ENCODE measurements around the gene LGR4.

The LGR4 gene

DNA sequence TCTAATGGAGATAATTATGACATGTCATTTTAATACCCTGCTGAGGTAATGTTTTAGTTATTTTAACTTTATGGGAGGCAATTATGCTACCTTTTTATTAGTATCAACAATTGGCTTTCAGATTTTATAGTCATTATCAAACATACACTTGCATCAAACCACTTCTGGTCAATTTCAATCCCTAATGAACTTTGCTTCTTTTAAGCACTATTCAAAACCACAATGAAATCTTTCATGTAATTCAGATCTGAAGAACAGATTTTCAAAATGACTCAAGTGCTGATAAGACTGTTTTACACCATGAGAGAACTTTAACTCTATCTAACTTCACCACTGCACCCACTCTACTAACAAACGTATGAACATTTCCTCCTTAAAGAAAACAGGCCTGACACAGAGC, 83.7 kb downstream of the LGR4 start:
- H3K4me3 ChIP-seq (ENCODE audit: low read depth, low read length): no peak overlapping the region
- H3K36me3 ChIP-seq: no peaks in the 10 kb centered on the region
- DNase-seq: no peak
- H3K4me1 ChIP-seq: no peaks in the 10 kb centered on the region; the same call in 1 of the 2 replicates
- no peaks in the 10 kb centered on the region for H3K9me3 ChIP-seq
- H3K27me3 ChIP-seq: no peaks in the 10 kb centered on the region
- TF ChIP-seq, protein P1, sequence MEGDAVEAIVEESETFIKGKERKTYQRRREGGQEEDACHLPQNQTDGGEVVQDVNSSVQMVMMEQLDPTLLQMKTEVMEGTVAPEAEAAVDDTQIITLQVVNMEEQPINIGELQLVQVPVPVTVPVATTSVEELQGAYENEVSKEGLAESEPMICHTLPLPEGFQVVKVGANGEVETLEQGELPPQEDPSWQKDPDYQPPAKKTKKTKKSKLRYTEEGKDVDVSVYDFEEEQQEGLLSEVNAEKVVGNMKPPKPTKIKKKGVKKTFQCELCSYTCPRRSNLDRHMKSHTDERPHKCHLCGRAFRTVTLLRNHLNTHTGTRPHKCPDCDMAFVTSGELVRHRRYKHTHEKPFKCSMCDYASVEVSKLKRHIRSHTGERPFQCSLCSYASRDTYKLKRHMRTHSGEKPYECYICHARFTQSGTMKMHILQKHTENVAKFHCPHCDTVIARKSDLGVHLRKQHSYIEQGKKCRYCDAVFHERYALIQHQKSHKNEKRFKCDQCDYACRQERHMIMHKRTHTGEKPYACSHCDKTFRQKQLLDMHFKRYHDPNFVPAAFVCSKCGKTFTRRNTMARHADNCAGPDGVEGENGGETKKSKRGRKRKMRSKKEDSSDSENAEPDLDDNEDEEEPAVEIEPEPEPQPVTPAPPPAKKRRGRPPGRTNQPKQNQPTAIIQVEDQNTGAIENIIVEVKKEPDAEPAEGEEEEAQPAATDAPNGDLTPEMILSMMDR (IDR thresholded peaks at IDR 0.05; ENCODE audit: low read depth, low read length): no peak

DNA sequence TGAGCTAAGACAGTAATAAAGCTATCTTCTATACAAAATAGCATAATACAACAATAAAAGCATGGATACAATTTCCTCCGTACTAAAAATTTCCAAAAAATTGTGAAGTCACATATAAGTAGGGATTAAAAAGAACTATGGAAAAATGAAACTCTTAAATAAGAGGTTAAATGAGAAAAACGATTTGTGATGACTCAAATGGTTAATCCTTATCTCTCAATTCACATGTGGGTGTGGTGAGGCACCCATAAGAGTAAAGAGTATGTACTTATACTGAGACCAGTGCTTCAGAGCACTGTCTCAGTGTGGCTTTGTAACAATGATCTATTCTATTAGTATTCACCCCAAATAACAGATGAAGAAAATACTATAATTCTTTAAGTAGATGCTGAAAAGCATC, 84.6 kb downstream of the LGR4 start:
- DNase-seq: no peak
- no peak overlapping the region for H3K4me3 ChIP-seq (ENCODE audit: low read depth, low read length)
- no peaks in the 10 kb centered on the region for H3K9me3 ChIP-seq
- H3K4me1 ChIP-seq: no peaks in the 10 kb centered on the region; the same call in 1 of the 2 replicates
- no peaks in the 10 kb centered on the region for H3K36me3 ChIP-seq
- TF ChIP-seq, protein P1 (IDR thresholded peaks at IDR 0.05; ENCODE audit: low read depth, low read length): no peak
- no peaks in the 10 kb centered on the region for H3K27me3 ChIP-seq

DNA sequence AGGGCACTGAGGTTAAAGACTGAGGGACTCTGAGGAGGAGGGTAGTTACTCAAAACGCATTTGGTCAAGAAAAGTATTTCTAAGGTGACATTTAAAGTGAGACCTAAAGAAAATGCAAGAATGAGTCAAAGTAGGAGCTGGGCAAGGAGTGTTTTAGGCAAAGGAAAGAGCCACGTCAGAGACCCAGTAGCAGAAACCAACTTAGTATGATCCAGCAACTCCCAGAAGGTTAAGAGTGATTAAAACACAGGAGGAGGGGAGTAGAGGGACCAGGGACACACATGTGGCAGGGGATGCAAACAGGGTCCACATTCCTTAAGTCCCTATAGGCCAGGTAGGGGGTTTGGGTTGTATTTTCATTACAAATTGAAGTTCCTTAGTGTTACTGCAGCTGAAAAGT, 85.2 kb downstream of the LGR4 start:
- Histone ChIP-seq H3K27me3 (no peaks in the 10 kb centered on the region), H3K9me3 (no peaks in the 10 kb centered on the region), H3K36me3 (no peaks in the 10 kb centered on the region), H3K4me1 (no peaks in the 10 kb centered on the region; the same call in 1 of the 2 replicates), H3K4me3 (ENCODE audit: low read depth, low read length) (no peak overlapping the region)
- TF ChIP-seq, protein P1 (IDR thresholded peaks at IDR 0.05; ENCODE audit: low read depth, low read length): no peak
- DNase-seq: no peak

DNA sequence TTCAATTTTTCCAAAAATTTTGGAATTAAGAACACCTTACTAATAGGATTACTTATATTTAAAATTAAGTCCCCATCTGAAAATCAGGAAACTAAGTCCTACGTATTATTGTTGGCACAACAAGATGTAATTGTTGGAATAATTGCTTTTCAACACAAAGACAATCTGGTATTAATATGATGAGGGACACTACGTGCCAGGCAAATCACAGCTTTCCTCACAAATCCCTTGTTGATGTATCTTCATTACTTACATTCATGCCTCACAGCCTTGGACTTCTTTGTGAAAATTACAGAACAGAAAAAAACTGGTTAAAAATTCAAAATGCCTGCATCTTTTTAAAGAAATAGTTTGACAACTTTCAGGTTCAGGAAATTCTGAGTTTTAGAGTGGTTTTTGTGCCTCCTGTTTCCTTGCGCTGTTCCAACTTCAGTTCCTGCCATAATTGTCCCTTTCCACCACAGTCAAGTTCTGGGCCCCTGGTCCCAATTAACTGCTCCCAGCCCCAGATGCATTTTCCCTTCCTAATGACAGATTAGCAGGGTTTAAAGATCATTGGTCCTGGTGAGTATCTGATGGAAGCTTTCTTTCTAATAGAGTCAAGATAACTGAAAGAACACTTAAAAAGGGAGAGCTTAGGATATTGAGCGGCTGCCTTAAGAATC, 86.3 kb downstream of the LGR4 start:
- H3K4me1 ChIP-seq: no peaks in the 10 kb centered on the region
- TF ChIP-seq, protein P1 (IDR thresholded peaks at IDR 0.05; ENCODE audit: low read depth, low read length): no peak
- no peaks in the 10 kb centered on the region for H3K36me3 ChIP-seq
- no peak for DNase-seq
- H3K4me3 ChIP-seq (ENCODE audit: low read depth, low read length): no peak overlapping the region
- H3K9me3 ChIP-seq: no peaks in the 10 kb centered on the region
- H3K27me3 ChIP-seq: no peaks in the 10 kb centered on the region

DNA sequence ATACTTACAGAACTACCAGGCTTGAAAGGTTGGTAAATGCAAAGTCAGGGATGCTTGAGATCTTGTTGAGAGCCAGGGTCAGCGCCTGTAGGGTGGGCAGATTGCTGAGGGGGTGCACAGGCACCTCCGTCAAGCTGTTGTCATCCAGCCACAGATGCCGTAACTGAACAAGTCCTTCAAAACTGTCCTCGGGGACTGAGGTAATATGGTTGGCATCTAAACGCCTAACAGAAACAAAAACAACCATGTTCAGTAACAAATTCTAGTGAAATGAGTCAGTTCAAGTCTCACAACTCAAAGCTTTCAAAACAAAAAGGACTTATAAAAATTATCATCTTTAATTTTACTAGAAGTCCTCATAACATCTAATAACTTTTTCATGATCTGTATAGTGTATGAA, 87.3 kb downstream of the LGR4 start:
- no peak for DNase-seq
- H3K4me1 ChIP-seq: no peaks in the 10 kb centered on the region
- TF ChIP-seq, protein P1 (IDR thresholded peaks at IDR 0.05; ENCODE audit: low read depth, low read length): no peak
- H3K27me3 ChIP-seq: no peaks in the 10 kb centered on the region
- no peaks in the 10 kb centered on the region for H3K9me3 ChIP-seq
- no peaks in the 10 kb centered on the region for H3K36me3 ChIP-seq
- no peak overlapping the region for H3K4me3 ChIP-seq (ENCODE audit: low read depth, low read length)

DNA sequence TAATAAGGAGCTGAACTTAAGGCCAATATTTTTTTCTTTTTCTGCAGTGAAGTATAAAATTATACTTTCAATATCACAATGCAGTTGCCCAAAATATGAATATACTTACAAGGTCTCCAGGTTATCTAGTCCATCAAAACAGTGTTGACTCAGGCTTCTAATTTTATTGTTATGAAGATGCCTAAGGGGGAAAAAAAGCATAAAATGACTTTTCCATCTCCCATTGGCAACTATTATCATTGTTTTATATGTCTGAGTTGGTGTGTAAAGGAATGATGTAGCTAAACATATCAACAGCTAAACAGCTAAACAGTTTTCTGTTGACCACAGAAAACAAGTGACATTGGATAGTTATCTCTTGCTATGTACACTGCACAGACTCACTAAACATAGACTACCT, 88.4 kb downstream of the LGR4 start:
- H3K36me3 ChIP-seq: no peaks in the 10 kb centered on the region
- no peaks in the 10 kb centered on the region for H3K9me3 ChIP-seq
- no peaks in the 10 kb centered on the region for H3K4me1 ChIP-seq
- DNase-seq: no peak
- H3K27me3 ChIP-seq: no peaks in the 10 kb centered on the region
- no peak overlapping the region for H3K4me3 ChIP-seq (ENCODE audit: low read depth, low read length)
- TF ChIP-seq, protein P1 (IDR thresholded peaks at IDR 0.05; ENCODE audit: low read depth, low read length): no peak

All from BE2C (cell line).